Measurements from ENCODE around the gene RBM28. TPM values are rescaled to one million over a fixed set of nuclear protein-coding genes. Genes with fewer than 3 reads are reported as not detected.

Gene RBM28, protein sequence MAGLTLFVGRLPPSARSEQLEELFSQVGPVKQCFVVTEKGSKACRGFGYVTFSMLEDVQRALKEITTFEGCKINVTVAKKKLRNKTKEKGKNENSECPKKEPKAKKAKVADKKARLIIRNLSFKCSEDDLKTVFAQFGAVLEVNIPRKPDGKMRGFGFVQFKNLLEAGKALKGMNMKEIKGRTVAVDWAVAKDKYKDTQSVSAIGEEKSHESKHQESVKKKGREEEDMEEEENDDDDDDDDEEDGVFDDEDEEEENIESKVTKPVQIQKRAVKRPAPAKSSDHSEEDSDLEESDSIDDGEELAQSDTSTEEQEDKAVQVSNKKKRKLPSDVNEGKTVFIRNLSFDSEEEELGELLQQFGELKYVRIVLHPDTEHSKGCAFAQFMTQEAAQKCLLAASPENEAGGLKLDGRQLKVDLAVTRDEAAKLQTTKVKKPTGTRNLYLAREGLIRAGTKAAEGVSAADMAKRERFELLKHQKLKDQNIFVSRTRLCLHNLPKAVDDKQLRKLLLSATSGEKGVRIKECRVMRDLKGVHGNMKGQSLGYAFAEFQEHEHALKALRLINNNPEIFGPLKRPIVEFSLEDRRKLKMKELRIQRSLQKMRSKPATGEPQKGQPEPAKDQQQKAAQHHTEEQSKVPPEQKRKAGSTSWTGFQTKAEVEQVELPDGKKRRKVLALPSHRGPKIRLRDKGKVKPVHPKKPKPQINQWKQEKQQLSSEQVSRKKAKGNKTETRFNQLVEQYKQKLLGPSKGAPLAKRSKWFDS
- 77.0 and 80.1 TPM in 2 replicates for total RNA-seq

DNA sequence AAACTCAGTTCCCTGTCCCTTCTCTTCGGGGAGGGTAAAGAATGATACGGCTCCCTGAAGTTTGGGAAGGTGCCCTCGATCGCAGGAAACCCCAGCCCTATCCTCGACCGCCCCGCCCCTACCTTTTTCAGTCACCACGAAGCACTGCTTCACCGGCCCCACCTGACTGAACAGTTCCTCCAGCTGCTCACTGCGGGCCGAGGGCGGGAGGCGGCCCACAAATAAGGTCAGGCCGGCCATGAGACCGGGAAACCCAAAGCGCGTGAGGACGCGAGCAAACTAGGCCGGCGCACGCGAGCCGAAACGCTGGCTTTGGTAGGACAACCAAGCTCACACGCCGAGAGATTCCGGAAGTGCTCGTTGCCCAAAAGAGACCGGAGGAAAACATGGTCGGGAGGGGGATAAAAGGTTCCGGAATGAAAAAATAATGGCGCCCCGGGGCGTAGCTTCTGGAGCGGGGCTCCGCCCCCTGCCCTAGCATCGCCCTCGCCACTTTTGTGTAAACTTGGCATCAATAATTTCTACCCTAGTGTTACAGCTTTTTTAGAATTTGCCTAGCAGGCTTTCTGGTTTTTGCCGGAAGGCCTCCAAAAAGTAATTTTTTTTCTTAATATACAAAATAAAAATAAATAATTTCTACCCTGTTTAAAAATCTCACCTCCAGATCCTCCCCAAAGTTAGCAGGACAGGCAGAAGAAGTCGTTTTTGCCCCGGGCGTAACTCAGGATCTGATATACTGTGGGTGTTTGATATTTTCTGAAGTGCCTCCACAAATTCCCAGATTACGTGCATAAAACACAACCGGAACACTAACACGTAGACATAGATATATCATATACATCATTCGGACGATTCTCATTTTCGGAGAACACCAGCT is at the start of gene RBM28:
RBM28 (minus strand) TSS at position 355 of the 877 bp plus-strand sequence; CDS start at position 240, 115 bp downstream.
- peak within 1 kb of the TSS; percentile 95 for H3K4me3 Mint-ChIP-seq
- DNase-seq (ENCODE audit: low spot score), result peak; percentile 83
- H3K27ac Mint-ChIP-seq, result peak within 1 kb of the TSS; percentile 89
- H3K4me1 Mint-ChIP-seq (ENCODE audit: low read depth), result peaks cover 30% of the 10 kb centered on the region
- intact Hi-C loops (cut with micrococcal nuclease), result loop anchor here (1.0 to 10.0 kb wide), 10 partner anchors 19 to 759 kb away; partner anchors contain the start of genes ATP6V1F, GCC1, HILPDA and IMPDH1
- no peaks in the 10 kb centered on the region for H3K9me3 Mint-ChIP-seq
- H3K36me3 Mint-ChIP-seq (ENCODE audit: low read depth), result peaks cover 7% of the 10 kb centered on the region
- H3K27me3 Mint-ChIP-seq (ENCODE audit: insufficient read depth), result peaks cover 16% of the 10 kb centered on the region

DNA sequence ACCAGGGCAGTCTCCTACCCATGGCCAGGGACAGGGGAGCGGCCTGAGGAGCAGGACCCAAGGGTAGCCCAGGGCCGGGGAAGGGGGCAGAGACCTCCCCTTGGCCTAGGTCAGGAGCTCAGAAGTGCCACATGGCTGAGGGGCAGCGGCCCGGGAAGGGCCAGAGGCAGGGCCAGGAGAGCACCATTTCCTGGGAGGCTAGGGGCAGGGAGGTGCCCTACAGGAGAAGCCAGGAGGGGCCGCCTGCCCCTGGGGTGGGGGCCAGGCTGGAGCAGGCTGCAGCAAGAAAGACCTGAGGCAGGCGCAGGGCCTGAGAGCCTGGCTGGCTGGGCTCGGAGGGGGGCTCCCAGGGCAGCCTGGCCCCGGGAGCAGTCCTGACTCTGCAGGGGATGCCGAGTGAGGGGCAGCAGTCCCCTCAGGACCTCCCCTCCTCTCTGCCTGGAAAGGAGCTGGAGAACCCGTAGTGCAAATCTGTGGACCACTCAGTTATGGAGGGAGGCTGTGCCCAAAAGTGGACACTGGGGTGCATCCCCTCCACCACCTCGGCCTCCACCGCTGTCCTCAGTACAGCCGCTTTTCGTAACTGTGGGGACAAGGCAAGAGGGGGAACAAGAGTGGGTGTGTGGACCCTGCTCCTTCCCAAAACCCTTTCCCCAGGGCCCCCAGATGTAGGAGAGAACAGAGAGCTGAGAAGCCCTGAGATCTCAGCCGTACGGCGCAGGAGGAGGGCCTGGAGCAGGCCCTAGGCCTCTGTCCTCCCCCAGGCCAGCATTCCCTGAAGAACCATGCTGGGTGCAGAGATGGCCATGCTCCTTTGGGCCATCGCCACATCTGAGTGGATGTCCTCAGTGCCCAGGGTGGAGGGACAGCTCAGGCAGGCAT is 49.0 kb upstream of the RBM28 start:
- no peak for DNase-seq (ENCODE audit: low spot score)
- Mint-ChIP-seq H3K36me3 (ENCODE audit: low read depth) (peaks cover 13% of the 10 kb centered on the region), H3K27ac (no peak overlapping the region), H3K27me3 (ENCODE audit: insufficient read depth) (no peaks in the 10 kb centered on the region), H3K9me3 (no peaks in the 10 kb centered on the region), H3K4me1 (ENCODE audit: low read depth) (no peaks in the 10 kb centered on the region), H3K4me3 (no peak overlapping the region)
- intact Hi-C loops (cut with micrococcal nuclease), result no loop called here

DNA sequence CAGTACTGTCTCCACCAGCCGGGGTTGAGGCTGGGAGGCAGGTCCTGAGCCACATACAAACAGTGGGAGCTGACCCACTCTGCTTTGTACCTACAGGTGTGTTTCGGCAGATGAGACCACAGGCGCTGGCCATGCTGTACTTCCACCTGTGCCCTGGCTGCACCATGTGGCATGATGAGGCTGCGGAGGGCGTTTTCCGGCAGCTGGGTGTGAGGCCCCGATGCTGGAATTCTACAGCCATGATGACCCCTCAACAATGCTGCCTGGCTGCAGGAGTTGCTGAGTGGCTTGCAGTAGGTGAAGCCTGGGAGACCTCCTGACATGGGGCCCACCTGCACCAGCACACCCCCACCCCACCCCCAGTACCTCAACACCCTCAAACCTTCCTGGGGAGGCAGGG is 48.1 kb upstream of the RBM28 start:
- H3K36me3 Mint-ChIP-seq (ENCODE audit: low read depth), result peaks cover 4% of the 10 kb centered on the region
- H3K27ac Mint-ChIP-seq, result no peak overlapping the region
- H3K27me3 Mint-ChIP-seq (ENCODE audit: insufficient read depth), result no peaks in the 10 kb centered on the region
- DNase-seq (ENCODE audit: low spot score), result no peak
- no peaks in the 10 kb centered on the region for H3K9me3 Mint-ChIP-seq
- H3K4me1 Mint-ChIP-seq (ENCODE audit: low read depth), result no peaks in the 10 kb centered on the region
- no peak overlapping the region for H3K4me3 Mint-ChIP-seq
- intact Hi-C loops (cut with micrococcal nuclease), result no loop called here

DNA sequence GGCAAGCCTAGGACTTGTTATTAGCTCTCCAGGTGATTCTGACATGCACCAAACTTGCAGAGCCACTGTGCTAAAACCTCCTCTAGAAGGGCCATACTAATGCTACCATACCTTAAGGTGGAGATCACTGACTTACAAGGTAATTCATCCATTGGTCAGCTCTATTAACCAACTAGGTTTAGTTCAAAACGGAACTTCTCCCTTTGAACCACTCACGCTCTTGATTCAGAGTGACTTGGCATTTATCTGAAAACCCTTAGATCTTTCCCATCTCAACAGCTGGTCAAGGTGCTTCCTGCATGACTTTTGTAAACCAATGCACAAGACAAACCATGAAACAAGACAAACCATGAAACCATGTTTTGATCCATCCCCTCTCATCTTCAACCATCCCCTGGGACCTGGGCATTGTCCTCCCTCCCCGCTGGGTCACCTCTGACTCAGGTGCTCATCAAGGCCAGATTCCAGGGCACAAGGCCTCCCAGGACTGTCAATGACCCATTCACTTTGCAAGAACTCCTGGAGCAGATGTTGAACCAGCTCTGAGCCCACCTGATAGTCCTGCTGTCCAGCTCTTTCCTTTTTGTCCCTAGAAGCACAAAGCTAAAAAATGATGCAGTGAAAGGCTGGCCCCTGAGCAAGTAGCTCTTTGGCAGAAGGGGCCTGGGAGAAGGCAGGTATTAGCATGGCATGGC is 47.3 kb upstream of the RBM28 start:
- H3K27me3 Mint-ChIP-seq (ENCODE audit: insufficient read depth), result no peaks in the 10 kb centered on the region
- H3K36me3 Mint-ChIP-seq (ENCODE audit: low read depth), result no peaks in the 10 kb centered on the region
- DNase-seq (ENCODE audit: low spot score), result no peak
- no peaks in the 10 kb centered on the region for H3K4me1 Mint-ChIP-seq (ENCODE audit: low read depth)
- no peak overlapping the region for H3K4me3 Mint-ChIP-seq
- no peaks in the 10 kb centered on the region for H3K9me3 Mint-ChIP-seq
- H3K27ac Mint-ChIP-seq, result no peak overlapping the region
- intact Hi-C loops (cut with micrococcal nuclease), result no loop called here

DNA sequence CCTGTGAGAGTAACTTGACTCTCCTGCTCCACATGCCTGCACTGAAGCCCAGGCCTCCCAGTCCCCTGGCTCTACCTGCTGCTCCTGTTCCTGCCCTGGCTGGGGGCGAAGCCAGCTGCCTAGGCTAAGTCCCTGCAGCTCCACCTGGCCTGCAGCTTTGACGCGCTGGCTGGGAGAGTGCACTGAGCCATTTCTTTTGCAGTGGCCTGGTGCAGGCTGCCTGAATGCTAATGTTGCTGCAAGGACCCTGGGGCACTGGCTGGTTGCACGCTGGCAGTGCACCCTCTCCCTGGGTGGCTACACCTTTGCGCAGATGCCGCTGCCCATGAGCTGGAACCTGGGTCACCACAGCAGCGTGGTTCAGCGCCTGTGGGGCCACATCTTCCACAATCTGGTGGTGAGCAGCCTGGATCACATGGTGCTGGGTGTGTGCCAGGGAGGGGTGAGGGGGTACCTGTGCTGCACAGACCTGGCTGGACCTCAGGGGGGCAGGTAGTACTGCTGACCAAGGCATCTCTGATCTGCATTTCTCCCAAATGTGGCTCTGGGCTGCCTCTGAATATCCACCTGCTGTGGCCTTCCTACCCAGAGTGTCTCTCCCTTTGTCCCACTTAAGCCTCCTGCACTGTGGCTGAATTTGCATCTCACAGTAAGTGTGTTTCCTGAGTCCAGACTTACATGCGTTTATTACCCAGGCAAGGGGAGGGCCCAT is 46.1 kb upstream of the RBM28 start:
- intact Hi-C loops (cut with micrococcal nuclease), result no loop called here

DNA sequence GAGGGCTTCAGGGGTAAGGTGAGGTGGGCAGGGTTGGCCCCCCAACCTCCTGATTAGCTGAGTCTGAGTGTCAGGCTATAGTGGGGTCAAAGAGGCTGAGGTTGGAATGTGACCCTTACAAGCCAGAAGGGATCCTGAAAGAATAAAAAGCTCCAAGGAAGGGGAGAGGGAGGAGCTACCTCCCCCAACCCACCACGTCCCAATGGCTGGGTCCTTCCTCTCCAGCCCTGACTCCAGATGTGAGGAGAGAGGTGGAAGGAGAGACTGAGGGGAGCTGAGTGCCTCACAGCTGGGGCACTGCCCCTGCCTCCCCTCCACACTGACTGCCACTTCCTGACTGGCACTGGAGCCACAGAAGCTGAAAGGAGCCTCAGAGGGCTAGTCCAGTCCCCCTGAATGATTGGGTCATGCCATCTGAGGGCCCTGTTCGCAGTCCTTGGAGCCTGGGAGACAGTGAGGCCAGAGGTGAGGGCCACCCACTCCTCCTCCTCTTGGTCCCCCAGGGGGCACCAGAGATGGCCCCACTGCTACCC is 45.4 kb upstream of the RBM28 start:
- no peaks in the 10 kb centered on the region for H3K4me1 Mint-ChIP-seq (ENCODE audit: low read depth)
- H3K27me3 Mint-ChIP-seq (ENCODE audit: insufficient read depth), result no peaks in the 10 kb centered on the region
- H3K36me3 Mint-ChIP-seq (ENCODE audit: low read depth), result no peaks in the 10 kb centered on the region
- H3K9me3 Mint-ChIP-seq, result no peaks in the 10 kb centered on the region
- DNase-seq (ENCODE audit: low spot score), result no peak
- H3K27ac Mint-ChIP-seq, result no peak overlapping the region
- H3K4me3 Mint-ChIP-seq, result no peak overlapping the region
- intact Hi-C loops (cut with micrococcal nuclease), result no loop called here

More for the DNA sequence above, 46.1 kb upstream of the RBM28 start:
- Mint-ChIP-seq H3K9me3 (no peaks in the 10 kb centered on the region), H3K27me3 (ENCODE audit: insufficient read depth) (no peaks in the 10 kb centered on the region), H3K4me3 (no peak overlapping the region), H3K27ac (no peak overlapping the region), H3K4me1 (ENCODE audit: low read depth) (no peaks in the 10 kb centered on the region), H3K36me3 (ENCODE audit: low read depth) (no peaks in the 10 kb centered on the region)
- DNase-seq (ENCODE audit: low spot score), result no peak

DNA sequence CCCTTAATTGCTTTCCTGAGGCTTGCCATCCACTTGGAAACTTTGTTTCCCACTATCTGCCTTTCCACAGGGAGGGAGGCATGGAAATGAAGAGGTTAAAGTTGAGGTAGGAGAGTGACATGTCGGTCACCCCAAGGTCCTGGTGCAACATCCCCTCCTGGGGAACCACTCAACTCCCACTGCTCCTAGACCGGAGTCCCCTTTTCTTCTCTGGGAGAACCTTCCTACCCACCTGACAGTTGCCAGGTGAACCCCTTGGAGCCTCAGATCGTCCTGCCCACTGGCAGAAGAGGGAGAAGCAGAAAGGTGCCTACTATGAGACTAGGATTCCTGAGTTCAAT is 44.4 kb upstream of the RBM28 start:
- Mint-ChIP-seq H3K4me1 (ENCODE audit: low read depth) (no peaks in the 10 kb centered on the region), H3K27me3 (ENCODE audit: insufficient read depth) (no peaks in the 10 kb centered on the region), H3K4me3 (no peak overlapping the region), H3K9me3 (no peaks in the 10 kb centered on the region), H3K27ac (no peak overlapping the region), H3K36me3 (ENCODE audit: low read depth) (no peaks in the 10 kb centered on the region)
- intact Hi-C loops (cut with micrococcal nuclease), result no loop called here
- DNase-seq (ENCODE audit: low spot score), result no peak

DNA sequence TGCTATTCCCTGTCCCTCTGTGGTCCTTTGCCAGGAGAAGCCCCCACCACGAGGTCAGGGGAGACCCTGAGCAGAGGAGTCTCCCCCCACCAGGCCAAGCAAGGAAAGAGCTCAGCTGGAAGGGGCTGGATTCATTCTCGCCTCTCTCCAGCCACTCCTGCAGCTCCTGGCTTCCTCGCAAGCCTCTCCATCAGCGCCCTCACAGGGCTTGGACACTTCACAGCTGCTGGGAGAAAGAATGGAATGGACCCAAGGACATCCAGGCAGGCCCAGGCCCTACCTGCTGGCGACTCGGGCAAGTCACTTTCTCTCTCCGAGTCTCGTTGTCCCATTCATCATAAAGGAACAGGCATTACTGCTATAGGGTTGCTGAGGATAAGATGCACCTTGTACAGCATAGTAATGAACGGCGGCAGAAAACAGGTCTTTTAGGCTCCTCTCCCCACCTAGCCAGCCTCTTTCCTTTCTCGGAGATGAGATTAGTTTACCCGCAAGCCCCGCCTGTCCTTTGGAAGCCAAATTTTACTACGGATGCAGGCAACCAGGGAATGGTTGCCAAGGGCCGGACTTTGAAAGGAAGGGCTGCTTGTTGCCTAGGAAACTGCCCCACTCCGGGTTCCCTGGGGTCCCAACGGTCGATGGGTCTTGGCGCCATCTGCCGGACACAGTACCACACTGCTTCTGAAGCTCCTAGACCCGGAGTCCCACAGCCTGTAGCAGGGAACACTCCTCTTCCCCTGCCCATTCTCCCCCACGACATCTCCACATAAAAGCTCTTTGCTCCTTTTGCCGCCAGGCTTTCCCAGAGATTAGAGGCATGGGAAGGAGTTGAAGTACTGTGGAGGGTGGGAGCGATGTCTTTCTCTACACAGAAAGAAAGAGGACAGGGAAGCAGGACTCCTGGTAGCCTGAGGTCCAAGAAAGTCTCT is 43.8 kb upstream of the RBM28 start:
- no peaks in the 10 kb centered on the region for H3K27me3 Mint-ChIP-seq (ENCODE audit: insufficient read depth)
- H3K9me3 Mint-ChIP-seq, result no peaks in the 10 kb centered on the region
- intact Hi-C loops (cut with micrococcal nuclease), result loop anchor here (1.0 to 2.0 kb wide), 2 partner anchors 25 to 40 kb away; no protein-coding TSS in a partner anchor
- H3K36me3 Mint-ChIP-seq (ENCODE audit: low read depth), result no peaks in the 10 kb centered on the region
- DNase-seq (ENCODE audit: low spot score), result peak; percentile 43
- no peak overlapping the region for H3K27ac Mint-ChIP-seq
- no peak overlapping the region for H3K4me3 Mint-ChIP-seq
- no peaks in the 10 kb centered on the region for H3K4me1 Mint-ChIP-seq (ENCODE audit: low read depth)

DNA sequence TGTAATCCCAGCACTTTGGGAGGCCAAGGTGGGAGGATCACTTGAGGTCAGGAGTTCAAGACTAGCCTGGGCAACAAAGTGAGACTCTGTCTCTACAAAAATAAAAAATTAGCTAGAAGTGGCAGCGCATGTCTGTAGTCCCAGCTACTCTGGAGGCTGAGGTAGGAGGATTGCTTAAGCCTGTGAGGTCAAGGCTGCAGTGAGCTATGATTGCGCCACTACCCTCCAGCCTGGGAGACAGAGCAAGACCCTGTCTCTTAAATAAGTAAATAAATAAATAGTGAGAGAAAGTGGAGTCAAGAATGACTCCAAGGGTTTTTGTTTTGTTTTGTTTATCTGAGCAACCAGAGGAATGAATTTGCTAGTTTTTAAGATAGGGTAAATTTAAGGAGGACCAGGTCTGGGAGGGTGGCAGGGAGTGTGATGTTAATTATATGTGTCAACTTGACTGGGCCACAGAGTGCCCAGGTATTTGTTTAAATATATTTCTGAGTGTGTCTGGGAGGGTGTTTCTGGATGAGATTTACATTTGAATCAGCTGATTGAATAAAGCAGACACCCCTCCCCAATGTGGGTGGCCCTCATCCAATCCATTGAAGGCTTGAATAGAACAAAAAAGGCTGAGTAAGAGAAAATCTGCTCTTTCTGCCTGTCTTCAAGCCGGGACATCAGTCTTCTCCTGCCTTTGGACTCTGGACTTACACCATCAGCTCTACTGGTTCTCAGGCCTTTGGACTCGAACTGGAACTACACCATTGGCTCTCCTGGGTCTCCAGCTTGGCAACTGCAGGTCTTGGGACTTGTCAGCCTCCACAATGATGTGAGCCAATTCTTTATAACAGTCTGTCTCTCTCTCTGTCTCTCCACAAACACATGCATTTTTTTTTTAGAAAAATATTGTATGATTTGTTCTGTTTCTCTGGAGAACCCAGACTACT is 42.5 kb upstream of the RBM28 start:
- Mint-ChIP-seq H3K36me3 (ENCODE audit: low read depth) (no peaks in the 10 kb centered on the region), H3K4me3 (no peak overlapping the region), H3K27ac (no peak overlapping the region), H3K27me3 (ENCODE audit: insufficient read depth) (no peaks in the 10 kb centered on the region), H3K4me1 (ENCODE audit: low read depth) (no peaks in the 10 kb centered on the region), H3K9me3 (no peaks in the 10 kb centered on the region)
- intact Hi-C loops (cut with micrococcal nuclease), result loop anchor here (2.0 kb wide), 1 partner anchor 23 kb away; no protein-coding TSS in a partner anchor
- no peak for DNase-seq (ENCODE audit: low spot score)
